PC-9 (cell line): Measurements from ENCODE around the gene ADGRB3. TPM values are rescaled to one million over a fixed set of nuclear protein-coding genes. Genes with fewer than 3 reads are reported as not detected.

ENCODE experiments used
- BruUV-seq: library from RNA; stranded (reverse); fragments of 400-500 nt; replicated peaks from 2 replicates; lab custom pipeline; 2021; lab: Mats Ljungman, UMichigan
- CTCF ChIA-PET: fragments of 300-600 bp; sonication (Branson Sonifier 250); formaldehyde crosslinking; loops from one replicate; lab custom pipeline; 2022; ENCODE audit warnings: antibody characterized with exemption; lab: Charles Lee
- POLR2A ChIA-PET: fragments of 300-600 bp; sonication (Branson Sonifier 250); formaldehyde crosslinking; loops from one replicate; lab custom pipeline; 2022; ENCODE audit warnings: antibody characterized with exemption; ENCODE audit not compliant: unreplicated experiment; lab: Charles Lee
- DNase-seq, 2 experiments: peaks; one replicate each; pipeline versions ENCODE4 v3.0.0 to v3.0.0-alpha.2; 2015 to 2022; ENCODE audit warnings: mixed read lengths in 1 of 2
- H2AFZ ChIP-seq: fragments of 200-600 bp; sonication (generic); 2 replicates; pipeline ENCODE4 v1.8.1; 2017; ENCODE audit warnings: antibody characterized with exemption
- H3F3A ChIP-seq: fragments of 200-600 bp; sonication (generic); 2 replicates; pipeline ENCODE4 v1.8.1; 2017; ENCODE audit warnings: antibody characterized with exemption, mild to moderate bottlenecking, low read depth; ENCODE audit not compliant: insufficient read depth
- H3K27ac ChIP-seq: fragments of 200-600 bp; sonication (generic); 2 replicates; pipeline ENCODE4 v1.6.1; 2016; ENCODE audit warnings: mixed run types
- H3K27me3 ChIP-seq: fragments of 200-600 bp; sonication (generic); 2 replicates; pipeline ENCODE4 v1.6.1; 2016; ENCODE audit warnings: low read depth, mixed run types; ENCODE audit not compliant: insufficient read depth
- H3K36me3 ChIP-seq: fragments of 200-600 bp; sonication (generic); 2 replicates; pipeline ENCODE4 v1.6.1; 2016; ENCODE audit warnings: low read depth, mixed run types
- H3K4me1 ChIP-seq: fragments of 200-600 bp; sonication (generic); replicated peaks from 2 replicates; pipeline ENCODE4 v1.6.1; 2016; ENCODE audit warnings: mixed run types; ENCODE audit not compliant: insufficient read depth
- H3K4me2 ChIP-seq: fragments of 200-600 bp; sonication (generic); 2 replicates; pipeline ENCODE4 v1.6.1; 2017; ENCODE audit warnings: mixed run types
- H3K4me3 ChIP-seq: fragments of 200-600 bp; sonication (generic); 2 replicates; pipeline ENCODE4 v1.6.1; 2016; ENCODE audit warnings: mixed run types
- H3K79me2 ChIP-seq: fragments of 200-600 bp; sonication (generic); 2 replicates; pipeline ENCODE4 v1.6.1; 2017; ENCODE audit warnings: low read depth, mixed run types
- H3K9me2 ChIP-seq: fragments of 200-600 bp; sonication (generic); 2 replicates; pipeline ENCODE4 v1.8.1; 2017; ENCODE audit warnings: mild to moderate bottlenecking; ENCODE audit not compliant: insufficient read depth
- H3K9me3 ChIP-seq: fragments of 200-600 bp; sonication (generic); 2 replicates; pipeline ENCODE4 v1.8.1; 2016; ENCODE audit warnings: low read depth; ENCODE audit not compliant: insufficient read depth
- H4K20me1 ChIP-seq: fragments of 200-600 bp; sonication (generic); 2 replicates; pipeline ENCODE4 v1.8.1; 2017; ENCODE audit not compliant: insufficient read depth
- EZH2 ChIP-seq: fragments of 200-600 bp; sonication (generic); IDR thresholded peaks from 2 replicates; pipeline ENCODE4 v1.8.0; 2017; ENCODE audit warnings: antibody characterized with exemption, low read depth
- intact Hi-C: fragments of 100-400 bp; cut with micrococcal nuclease; formaldehyde crosslinking; loops from one replicate; pipeline ENCODE4 v1.10.0; 2022; ENCODE audit not compliant: unreplicated experiment
- total RNA-seq: library from RNA; stranded (reverse); gene quantifications from 2 replicates; pipeline ENCODE4 v1.2.3, GENCODE V29; 2021
- TF ChIP-seq, protein P1 (sequence below): fragments of 200-600 bp; sonication (generic); conservative IDR thresholded peaks from 2 replicates; pipeline ENCODE4 v1.6.1; 2017; ENCODE audit warnings: mixed run types, antibody characterized with exemption, mild to moderate bottlenecking, moderate library complexity

ADGRB3 gene
- total RNA-seq, 1 experiment from 2014 or later, result not detected

DNA sequence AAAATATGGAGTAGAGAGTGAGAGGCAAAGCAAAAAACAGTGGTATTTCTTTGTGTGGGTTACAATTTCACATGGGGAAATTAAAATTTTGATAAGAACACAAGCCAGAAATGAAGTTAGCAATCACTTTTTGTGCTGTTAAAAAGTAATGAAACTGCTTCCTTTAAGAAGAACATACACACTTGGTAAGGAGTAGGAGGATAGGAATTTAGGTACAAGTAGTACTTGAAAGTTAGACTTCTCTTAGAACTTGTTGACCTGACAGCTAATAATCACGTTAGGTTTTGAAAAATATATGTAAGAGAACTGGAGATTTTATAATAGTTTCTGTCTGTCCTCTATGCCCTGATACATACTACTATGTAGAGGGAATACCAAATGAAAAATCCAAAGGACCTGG, 260.8 kb downstream of the ADGRB3 start:
- Histone ChIP-seq H3K4me3 (no peak overlapping the region), H3K9me2 (no peaks in the 10 kb centered on the region), H3K4me2 (no peak overlapping the region), H3K9me3 (no peaks in the 10 kb centered on the region), H2AFZ (no peak overlapping the region), H4K20me1 (no peaks in the 10 kb centered on the region), H3F3A (no peaks in the 10 kb centered on the region), H3K79me2 (no peaks in the 10 kb centered on the region), H3K36me3 (no peaks in the 10 kb centered on the region), H3K27ac (no peak overlapping the region), H3K4me1 (no peaks in the 10 kb centered on the region), H3K27me3 (no peaks in the 10 kb centered on the region)
- ChIA-PET POLR2A (no interaction called here), CTCF (no interaction called here)
- DNase-seq, result no peak
- intact Hi-C loops, result no loop called here
- TF ChIP-seq, protein P1, sequence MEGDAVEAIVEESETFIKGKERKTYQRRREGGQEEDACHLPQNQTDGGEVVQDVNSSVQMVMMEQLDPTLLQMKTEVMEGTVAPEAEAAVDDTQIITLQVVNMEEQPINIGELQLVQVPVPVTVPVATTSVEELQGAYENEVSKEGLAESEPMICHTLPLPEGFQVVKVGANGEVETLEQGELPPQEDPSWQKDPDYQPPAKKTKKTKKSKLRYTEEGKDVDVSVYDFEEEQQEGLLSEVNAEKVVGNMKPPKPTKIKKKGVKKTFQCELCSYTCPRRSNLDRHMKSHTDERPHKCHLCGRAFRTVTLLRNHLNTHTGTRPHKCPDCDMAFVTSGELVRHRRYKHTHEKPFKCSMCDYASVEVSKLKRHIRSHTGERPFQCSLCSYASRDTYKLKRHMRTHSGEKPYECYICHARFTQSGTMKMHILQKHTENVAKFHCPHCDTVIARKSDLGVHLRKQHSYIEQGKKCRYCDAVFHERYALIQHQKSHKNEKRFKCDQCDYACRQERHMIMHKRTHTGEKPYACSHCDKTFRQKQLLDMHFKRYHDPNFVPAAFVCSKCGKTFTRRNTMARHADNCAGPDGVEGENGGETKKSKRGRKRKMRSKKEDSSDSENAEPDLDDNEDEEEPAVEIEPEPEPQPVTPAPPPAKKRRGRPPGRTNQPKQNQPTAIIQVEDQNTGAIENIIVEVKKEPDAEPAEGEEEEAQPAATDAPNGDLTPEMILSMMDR, result no peak
- TF ChIP-seq EZH2, result no peak
- BruUV-seq, result no TSS peak

DNA sequence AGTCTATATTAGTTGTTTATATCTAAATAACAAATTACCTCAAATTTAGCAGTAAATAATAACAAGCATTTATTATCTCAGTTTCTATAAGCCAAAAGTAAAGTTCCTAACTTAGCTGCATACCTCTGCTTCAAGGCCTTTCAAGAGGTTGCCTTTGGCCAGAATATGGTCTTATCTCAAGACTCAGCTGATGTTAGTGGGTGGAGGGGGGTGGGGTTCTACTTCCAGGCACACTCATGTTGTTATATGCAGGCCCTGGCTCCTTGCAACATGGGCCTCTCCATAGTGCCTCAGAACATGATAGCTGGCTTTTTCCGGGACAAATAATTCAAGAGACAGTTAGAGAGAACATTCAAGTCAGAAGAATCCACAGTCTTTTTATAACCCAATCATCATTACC, 266.0 kb downstream of the ADGRB3 start:
- H3K4me3 ChIP-seq, result no peak overlapping the region
- no peak overlapping the region for H3K4me2 ChIP-seq
- no peak overlapping the region for H3K27ac ChIP-seq
- no peaks in the 10 kb centered on the region for H3F3A ChIP-seq
- ChIA-PET CTCF (no interaction called here), POLR2A (no interaction called here)
- H3K27me3 ChIP-seq, result no peaks in the 10 kb centered on the region
- DNase-seq, result no peak
- intact Hi-C loops, result no loop called here
- H3K79me2 ChIP-seq, result no peaks in the 10 kb centered on the region
- BruUV-seq, result no TSS peak
- no peak overlapping the region for H2AFZ ChIP-seq
- H3K4me1 ChIP-seq, result no peaks in the 10 kb centered on the region
- no peaks in the 10 kb centered on the region for H3K36me3 ChIP-seq
- no peaks in the 10 kb centered on the region for H3K9me3 ChIP-seq
- H4K20me1 ChIP-seq, result no peaks in the 10 kb centered on the region
- no peaks in the 10 kb centered on the region for H3K9me2 ChIP-seq
- TF ChIP-seq EZH2, result no peak
- TF ChIP-seq, protein P1, result no peak

DNA sequence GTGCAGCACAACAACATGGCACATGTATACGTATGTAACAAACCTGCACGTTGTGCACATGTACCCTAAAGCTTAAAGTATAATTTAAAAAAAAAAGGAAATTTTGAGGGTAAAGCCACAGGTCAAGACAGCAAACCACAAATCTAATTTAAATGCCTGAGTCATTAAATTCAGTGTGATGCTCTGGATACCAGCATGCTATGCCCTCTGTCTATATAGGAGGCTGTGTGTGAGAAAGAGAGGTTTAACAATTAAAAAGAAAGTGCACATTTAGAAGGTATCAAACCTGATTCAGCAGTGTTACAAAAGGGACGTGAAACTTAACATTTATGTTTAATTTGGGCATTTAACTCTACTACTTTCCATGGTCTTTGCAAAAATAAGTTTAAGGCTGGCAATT, 276.3 kb downstream of the ADGRB3 start:
- no peak for DNase-seq
- ChIA-PET CTCF (no interaction called here), POLR2A (no interaction called here)
- intact Hi-C loops, result no loop called here
- Histone ChIP-seq H3K4me1 (no peaks in the 10 kb centered on the region), H3K4me3 (no peak overlapping the region), H3K4me2 (no peak overlapping the region), H3K9me3 (no peaks in the 10 kb centered on the region), H2AFZ (no peak overlapping the region), H3K27ac (no peak overlapping the region), H4K20me1 (no peaks in the 10 kb centered on the region), H3K9me2 (no peaks in the 10 kb centered on the region), H3K27me3 (no peaks in the 10 kb centered on the region), H3K79me2 (no peaks in the 10 kb centered on the region), H3F3A (no peaks in the 10 kb centered on the region), H3K36me3 (no peaks in the 10 kb centered on the region)
- TF ChIP-seq, protein P1, result no peak
- no peak for TF ChIP-seq EZH2
- BruUV-seq, result no TSS peak
